Dedifferentiated amniotic fluid mesenchymal stem cell (primary cell): ENCODE measurements around the gene KSR2.
"Not testable (repeated sequence)": the region's sequence is repeated elsewhere in the genome, so short reads cannot be mapped to it uniquely, and the experiment has no call there.

Source experiments
- DNase-seq: peaks from one replicate; pipeline ENCODE4 v3.0.0-alpha.2; 2016; ENCODE audit errors: extremely low spot score

The KSR2 gene

DNA sequence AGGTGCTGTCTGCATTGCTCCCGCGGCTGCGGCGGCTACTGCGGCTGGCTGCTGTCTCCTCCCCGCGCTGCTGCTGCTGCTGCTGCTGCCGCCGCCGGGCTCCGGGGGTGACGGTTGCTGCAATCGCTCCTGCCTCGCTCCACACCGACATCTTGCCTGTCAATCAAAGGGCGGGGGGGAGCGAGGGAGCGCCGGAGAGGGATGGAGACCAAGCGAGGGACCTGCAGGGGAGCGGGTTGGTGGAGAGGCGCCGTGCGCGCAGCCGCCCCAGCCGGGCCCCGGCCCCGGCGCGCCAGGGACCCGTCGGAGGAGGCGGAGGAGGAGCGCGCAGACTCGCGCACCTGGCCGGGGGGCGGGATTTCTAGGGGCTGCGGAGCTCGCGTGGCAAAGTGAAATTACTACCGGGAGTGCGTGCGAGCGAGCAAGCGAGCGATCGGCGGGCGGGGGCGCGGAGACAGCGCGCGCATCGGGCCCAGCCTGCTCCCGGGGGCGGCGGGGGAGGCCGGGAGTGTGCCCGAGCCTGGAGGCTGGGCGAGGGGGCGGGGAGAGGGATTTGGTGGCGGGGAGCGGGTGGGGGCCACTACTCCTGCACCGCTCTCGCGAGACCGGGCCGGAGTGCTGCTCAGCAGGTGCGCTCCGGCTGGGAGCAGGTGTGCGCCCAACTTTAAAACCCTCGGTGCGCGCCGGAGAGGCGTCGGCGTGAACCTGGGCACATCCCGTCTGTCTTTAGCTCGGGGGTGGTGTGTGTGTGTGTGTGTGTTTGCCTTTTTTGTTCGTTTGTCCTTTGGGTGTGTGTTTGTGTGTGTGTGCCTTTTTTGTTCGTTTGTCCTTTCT lies at the start of gene KSR2:
KSR2 (minus strand) TSS at position 165 of the 834 bp plus-strand sequence. CDS start 735 bp downstream, outside the sequence.
- DNase-seq = no peak

DNA sequence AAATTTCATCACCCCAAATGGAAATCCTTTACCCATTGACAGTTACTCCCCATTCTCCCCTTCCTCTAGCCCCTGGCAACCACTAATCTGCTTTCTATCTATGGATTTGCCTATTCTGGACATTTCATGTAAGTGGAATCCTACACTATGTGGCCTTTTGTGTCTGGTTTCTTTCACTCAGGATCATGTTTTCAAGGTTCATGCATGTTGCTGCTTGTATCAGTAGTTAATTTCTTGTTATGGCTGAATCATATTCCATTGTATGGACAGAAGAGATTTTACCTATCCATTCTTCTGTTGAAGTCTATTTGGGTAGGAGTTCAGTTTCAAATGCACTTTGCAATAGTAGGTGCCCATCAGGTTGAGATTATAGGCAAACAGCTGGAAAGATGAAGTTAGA lies 49.1 kb upstream of the KSR2 start:
- DNase-seq = no peak

DNA sequence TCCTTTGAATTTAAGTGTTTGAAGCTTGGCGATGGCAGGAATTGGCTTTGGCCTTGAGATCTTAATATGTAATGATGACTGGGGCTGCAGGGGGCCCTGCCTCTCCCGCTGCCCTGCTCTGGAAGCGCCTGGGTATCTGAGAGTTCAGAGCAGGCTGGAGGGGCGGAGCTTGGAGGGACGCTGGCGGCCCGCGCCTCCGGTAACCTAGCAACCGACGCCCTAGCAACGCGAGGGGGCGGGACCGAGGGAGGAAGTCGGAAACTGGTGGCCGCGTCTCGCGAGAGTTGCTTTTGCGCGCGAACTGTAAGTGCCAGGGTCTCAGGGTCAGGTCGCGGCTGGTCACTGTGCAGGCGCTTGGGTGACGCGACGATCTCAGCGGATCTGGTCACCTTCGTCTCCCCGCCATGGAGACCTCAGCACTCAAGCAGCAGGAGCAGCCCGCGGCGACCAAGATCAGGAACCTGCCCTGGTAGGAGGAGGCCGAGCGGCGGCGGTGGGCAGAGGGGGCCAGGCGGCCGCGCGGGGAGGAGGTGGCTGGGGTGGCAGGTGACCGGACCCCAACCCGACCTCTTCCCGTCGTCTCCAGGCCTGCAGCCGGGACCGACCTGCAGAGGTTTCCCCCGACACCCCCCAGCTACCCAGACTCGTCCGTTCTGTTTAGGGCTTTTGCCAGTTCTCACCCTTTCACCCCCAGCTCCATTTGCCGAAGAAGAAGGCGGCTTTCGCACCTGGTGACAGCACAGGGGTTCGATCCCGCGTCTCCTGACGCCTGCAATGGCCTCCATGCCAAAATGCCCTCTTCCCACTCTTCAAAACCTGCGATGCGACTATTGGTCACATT lies 47.9 kb upstream of the KSR2 start, which contains the start of gene RFC5:
RFC5 (plus strand) TSS at position 280 of the 841 bp plus-strand sequence; CDS start at position 405, 125 bp downstream.
- DNase-seq = peak; percentile 98

- DNase-seq = no peak
These were observed 47.2 kb upstream of the KSR2 start for GRCh38 chr12:118015944-118016343.

GRCh38 chr12:118015306-118015705 lies 46.5 kb upstream of the KSR2 start:
- DNase-seq = no peak

GRCh38 chr12:118013283-118013682 lies 44.5 kb upstream of the KSR2 start:
- DNase-seq = no peak

- DNase-seq = no peak
These were observed 43.2 kb upstream of the KSR2 start for GRCh38 chr12:118011961-118012360.

DNA sequence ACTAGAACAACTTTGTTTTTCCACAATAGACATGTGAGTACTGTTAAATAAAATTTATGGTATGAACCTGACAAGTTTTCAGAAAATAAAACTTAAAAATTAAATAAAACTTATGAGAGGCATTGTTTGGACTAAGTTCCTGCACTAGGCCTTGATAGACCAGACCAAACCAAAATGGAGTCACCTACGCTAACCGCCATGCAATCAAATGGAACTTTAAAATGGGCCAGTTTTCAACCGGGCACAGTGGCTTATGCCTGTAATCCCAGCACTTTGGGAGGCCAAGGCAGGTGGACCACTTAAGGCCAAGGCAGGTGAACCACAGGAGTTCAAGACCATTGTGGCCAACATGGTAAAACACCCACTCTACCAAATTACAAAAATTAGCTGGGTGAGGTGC lies 42.6 kb upstream of the KSR2 start:
- no peak for DNase-seq

DNA sequence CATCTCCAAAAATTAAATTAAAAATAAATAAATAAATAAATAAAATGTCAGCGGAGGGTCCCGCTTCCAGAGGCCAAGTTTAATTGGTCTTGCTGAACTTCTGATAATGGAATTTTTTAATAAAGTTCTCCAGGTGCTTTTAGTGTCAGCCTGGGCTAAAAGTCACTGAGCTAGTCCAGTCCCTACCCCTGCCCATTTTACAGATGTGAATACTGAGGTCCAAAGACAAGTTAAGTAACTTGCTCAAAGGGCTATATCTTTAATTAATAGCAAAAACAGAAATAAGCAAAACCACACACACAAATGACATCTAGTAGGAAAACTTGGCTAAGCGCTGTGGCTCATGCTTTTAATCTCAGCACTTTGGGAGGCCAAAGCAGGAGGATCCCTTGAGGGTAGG lies 42.1 kb upstream of the KSR2 start:
- DNase-seq = no peak

- DNase-seq = not testable (repeated sequence)
These were observed 31.0 kb upstream of the KSR2 start for GRCh38 chr12:117999806-118000205.

DNA sequence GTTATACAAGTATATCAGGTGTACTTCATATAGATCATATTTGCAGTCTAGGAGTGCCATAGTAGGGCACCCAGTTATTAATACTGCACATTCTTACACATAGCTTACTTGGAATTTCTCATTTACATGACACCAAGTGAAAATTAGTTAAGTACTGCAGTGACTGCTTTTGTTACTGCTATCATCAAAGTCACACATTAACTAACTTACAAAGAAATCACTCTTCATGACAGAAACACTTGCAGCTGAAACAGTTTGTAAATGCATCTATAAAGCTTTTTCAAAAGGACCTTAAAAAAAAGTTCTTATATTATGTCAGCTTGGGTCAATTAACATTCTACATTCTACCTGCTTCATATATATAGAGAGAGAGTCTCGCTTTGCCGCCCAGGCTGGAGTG lies 29.9 kb upstream of the KSR2 start:
- DNase-seq = no peak

DNA sequence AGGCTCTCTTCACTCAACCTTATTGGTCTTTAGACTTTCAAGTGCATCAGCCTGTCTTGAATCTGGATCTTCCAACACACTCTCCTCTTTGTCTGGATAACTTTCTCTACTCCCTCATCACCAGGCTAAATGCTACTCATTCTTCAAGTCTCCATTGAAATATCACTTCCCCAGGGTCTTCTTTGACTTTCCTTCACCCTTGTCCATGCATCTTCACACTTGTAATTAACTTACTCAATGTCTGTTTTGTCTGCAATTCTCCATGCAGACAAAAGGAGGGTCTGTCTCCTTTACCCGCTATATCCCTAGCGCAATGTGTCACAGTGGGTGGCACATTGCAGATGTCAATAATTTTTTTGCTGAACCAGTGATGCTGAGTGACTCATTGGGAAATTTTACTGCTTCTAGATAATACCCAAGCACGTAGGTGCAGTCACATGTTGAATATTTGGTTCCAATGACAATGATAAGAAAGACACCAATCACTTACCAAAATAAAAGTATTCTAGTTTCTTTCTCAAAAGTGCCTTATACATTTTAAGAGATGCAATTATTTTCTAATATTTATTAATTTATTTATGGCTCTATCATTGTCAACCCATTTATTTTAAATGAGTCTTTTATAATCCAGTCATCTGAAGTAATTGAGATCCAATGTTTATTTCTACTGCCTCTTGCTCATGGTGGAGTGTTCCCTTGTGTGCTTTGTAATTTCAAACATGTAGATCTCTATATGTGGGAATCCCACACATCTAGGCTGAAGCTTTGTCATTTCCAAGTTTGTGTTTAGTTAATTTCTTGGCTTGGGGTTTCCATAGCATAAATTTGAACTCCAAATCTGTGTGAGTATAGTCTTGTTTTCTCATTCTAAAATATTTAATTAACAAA lies 26.0 kb upstream of the KSR2 start:
- DNase-seq = no peak

GRCh38 chr12:117986705-117987469 lies 18.1 kb upstream of the KSR2 start:
- no peak for DNase-seq

- DNase-seq = no peak
These were observed 16.4 kb upstream of the KSR2 start for GRCh38 chr12:117985182-117985581.

- no peak for DNase-seq
These were observed 12.5 kb upstream of the KSR2 start for GRCh38 chr12:117981267-117981666.

- no peak for DNase-seq
These were observed 11.8 kb upstream of the KSR2 start for GRCh38 chr12:117980616-117981015.

DNA sequence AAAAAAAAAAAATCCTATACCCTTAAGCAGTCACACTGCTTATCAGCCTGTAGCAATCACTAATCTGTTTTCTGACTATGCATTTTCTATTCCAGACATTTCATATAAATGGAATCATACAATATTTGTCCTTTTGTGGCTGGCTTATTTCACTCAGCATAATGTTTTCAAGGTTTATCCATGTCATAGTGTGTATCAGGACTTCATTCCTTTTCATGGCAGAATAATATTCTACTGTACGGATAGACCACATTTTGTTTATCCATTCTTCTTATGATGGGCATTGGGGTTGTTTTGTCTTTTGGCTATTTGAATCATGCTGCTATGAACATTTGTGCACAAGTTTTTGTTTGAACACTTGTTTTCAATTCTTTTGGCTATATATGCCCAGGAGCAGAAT lies 8.6 kb upstream of the KSR2 start:
- DNase-seq = no peak

GRCh38 chr12:117975006-117975405 lies 6.2 kb upstream of the KSR2 start:
- DNase-seq = no peak

GRCh38 chr12:117972301-117972700 lies 3.5 kb upstream of the KSR2 start:
- DNase-seq = no peak

GRCh38 chr12:117970334-117970733 lies 1.5 kb upstream of the KSR2 start:
- DNase-seq = no peak
